BJ (cell line): ENCODE results near the gene SLC25A45. TPM values are rescaled to one million over a fixed set of nuclear protein-coding genes. Genes with fewer than 3 reads are reported as not detected.
"Not testable (repeated sequence)": the region's sequence is repeated elsewhere in the genome, so short reads cannot be mapped to it uniquely, and the experiment has no call there.

Source experiments
- CTCF ChIA-PET: fragments of 350-600 bp; formaldehyde crosslinking; extraction: SDS; loops from one replicate; lab custom pipeline; 2021; ENCODE audit warnings: antibody characterized with exemption, inconsistent platforms; lab: Yijun Ruan, JAX
- POLR2A ChIA-PET: fragments of 300-600 bp; sonication (Branson Sonifier 250); formaldehyde crosslinking; extraction: SDS; loops from one replicate; lab custom pipeline; 2021; ENCODE audit warnings: antibody characterized with exemption; lab: Charles Lee
- DNase-seq: peaks from one replicate; pipeline ENCODE4 v3.0.0-alpha.2; 2011; ENCODE audit warnings: low read depth
- H3K27me3 ChIP-seq: 2 replicates; pipeline ENCODE4 v1.6.0; 2011; ENCODE audit warnings: low read length; ENCODE audit not compliant: control insufficient read depth, insufficient read depth
- H3K36me3 ChIP-seq: 2 replicates; pipeline ENCODE4 v1.5.1; 2011; ENCODE audit warnings: low read length; ENCODE audit not compliant: control insufficient read depth, insufficient read depth
- H3K4me3 ChIP-seq: 2 replicates; pipeline ENCODE4 v1.5.1; 2011; ENCODE audit warnings: low read depth, mild to moderate bottlenecking, control low read depth, low read length
- CTCF ChIP-seq: IDR thresholded peaks from 2 replicates; pipeline ENCODE4 v1.5.1; 2011; ENCODE audit warnings: low read depth, mild to moderate bottlenecking, control low read depth, inconsistent platforms, low read length, moderate library complexity; ENCODE audit not compliant: insufficient read depth
- polyA plus RNA-seq: library from polyadenylated mRNA; depleted of rRNA; stranded (reverse); fragments of >200 nt; gene quantifications from 2 replicates; pipeline ENCODE4 v1.2.3, GENCODE V29; 2011

Gene SLC25A45
- polyA plus RNA-seq, 1 experiment = 2.1 TPM

- no peak for DNase-seq
- H3K4me3 ChIP-seq = no peak overlapping the region
- CTCF ChIA-PET = interaction anchor here (1.0 to 7.5 kb wide), 14 partner anchors 9 to 179 kb away, joined by 3 to 128 read pairs (median 8); partner anchors contain the start of genes FRMD8, MALAT1 and NEAT1
- peaks cover 11% of the 10 kb centered on the region for H3K36me3 ChIP-seq
- POLR2A ChIA-PET = interaction anchor here (0.6 to 0.7 kb wide), 2 partner anchors 84 to 89 kb away, joined by 6 to 11 read pairs; partner anchors contain the start of gene MALAT1
- TF ChIP-seq CTCF = no peak
- no peaks in the 10 kb centered on the region for H3K27me3 ChIP-seq
Measured at GRCh38 chr11:65414776-65415498, 32.5 kb upstream of the SLC25A45 start.

- peaks cover 16% of the 10 kb centered on the region for H3K36me3 ChIP-seq
- H3K4me3 ChIP-seq, DNase-seq, POLR2A ChIA-PET, H3K27me3 ChIP-seq: not testable (repeated sequence)
- CTCF ChIA-PET = interaction anchor here (1.3 to 1.5 kb wide), 2 partner anchors 15 to 23 kb away, joined by 3 to 4 read pairs; no protein-coding TSS in a partner anchor
Measured at GRCh38 chr11:65413077-65413664, 30.7 kb upstream of the SLC25A45 start.

- H3K36me3 ChIP-seq = peaks cover 16% of the 10 kb centered on the region
Measured at GRCh38 chr11:65412271-65413076, 30.0 kb upstream of the SLC25A45 start.

DNA sequence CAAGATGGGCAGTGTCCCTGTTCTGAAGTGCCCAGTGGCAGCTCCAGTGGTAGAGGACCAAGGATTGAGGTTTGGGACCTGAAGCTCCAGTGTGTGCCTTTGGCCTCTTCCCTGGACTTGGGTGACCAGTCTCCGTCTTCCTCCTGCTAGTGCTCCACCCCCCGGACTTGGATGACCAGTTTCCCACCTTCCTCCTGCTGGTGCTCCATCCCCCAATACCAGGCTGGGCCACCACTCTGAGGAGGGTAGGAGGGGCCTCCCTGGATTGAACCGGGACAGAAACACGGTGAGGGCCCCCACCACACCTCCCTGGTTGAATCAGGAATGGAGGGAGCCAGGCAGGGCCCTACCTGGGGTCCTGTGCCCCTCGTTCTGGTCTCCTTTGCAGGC, 29.2 kb upstream of the SLC25A45 start:
- Histone ChIP-seq H3K4me3 (no peak overlapping the region), H3K36me3 (peaks cover 16% of the 10 kb centered on the region), H3K27me3 (no peaks in the 10 kb centered on the region)
- no peak for TF ChIP-seq CTCF
- ChIA-PET POLR2A (interaction anchor here (0.5 kb wide), 1 partner anchor 97 kb away, joined by 8 read pairs; no protein-coding TSS in a partner anchor), CTCF (no interaction called here)
- DNase-seq = no peak

More at GRCh38 chr11:65412271-65413076, 30.0 kb upstream of the SLC25A45 start:
- DNase-seq = no peak
- Histone ChIP-seq H3K27me3 (no peaks in the 10 kb centered on the region), H3K4me3 (no peak overlapping the region)
- CTCF ChIA-PET = interaction anchor here (1.3 to 1.5 kb wide), 2 partner anchors 14 to 22 kb away, joined by 3 to 4 read pairs; no protein-coding TSS in a partner anchor
- TF ChIP-seq CTCF = no peak
- POLR2A ChIA-PET = no interaction called here

DNA sequence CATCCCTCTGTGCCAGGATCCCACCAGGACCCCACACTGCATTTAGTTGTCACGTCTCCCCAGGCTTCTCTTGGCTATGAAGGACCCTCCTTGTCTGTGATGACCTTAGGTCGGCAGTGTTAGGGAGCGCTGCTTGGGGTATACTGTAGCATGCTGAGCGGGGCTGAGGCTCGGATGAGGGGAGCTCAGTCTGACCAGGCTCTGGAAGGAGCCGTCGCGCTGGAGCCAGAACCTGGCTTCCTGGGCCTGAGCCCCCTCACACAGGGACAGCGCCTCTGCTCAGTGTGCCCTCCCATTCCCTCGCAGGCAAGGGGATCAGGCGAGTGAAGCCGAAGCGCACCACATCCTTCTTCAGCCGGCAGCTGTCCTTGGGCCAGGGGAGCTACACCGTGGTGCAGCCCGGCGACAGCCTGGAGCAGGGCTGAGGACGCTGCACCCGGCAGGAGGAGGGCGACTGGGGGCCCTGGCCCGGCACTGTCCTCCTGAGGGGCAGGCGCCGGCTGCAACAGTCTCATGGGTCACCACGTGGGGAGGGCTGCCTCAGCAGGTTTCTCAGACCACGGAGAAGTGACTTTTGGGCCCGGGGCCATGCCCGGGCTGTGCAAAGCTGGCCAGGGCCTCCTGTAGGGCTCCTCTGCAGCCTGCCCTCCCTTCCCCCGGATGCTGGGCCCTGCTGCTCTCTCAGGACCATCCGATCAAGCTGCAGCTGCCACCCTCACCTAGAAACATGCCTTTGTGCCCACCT, 28.7 kb upstream of the SLC25A45 start:
- H3K4me3 ChIP-seq = no peak overlapping the region
- POLR2A ChIA-PET = interaction anchor here (0.6 kb wide), 1 partner anchor 122 kb away, joined by 4 read pairs; no protein-coding TSS in a partner anchor
- no peak for TF ChIP-seq CTCF
- no peaks in the 10 kb centered on the region for H3K27me3 ChIP-seq
- CTCF ChIA-PET = no interaction called here
- H3K36me3 ChIP-seq = peaks cover 16% of the 10 kb centered on the region
- DNase-seq = no peak
